ENCODE results near the gene TMEM213. TPM values are rescaled to one million over a fixed set of nuclear protein-coding genes. Genes with fewer than 3 reads are reported as not detected.

TMEM213 gene
- polyA plus RNA-seq (ENCODE audit: insufficient read length), result 0.09 TPM

DNA sequence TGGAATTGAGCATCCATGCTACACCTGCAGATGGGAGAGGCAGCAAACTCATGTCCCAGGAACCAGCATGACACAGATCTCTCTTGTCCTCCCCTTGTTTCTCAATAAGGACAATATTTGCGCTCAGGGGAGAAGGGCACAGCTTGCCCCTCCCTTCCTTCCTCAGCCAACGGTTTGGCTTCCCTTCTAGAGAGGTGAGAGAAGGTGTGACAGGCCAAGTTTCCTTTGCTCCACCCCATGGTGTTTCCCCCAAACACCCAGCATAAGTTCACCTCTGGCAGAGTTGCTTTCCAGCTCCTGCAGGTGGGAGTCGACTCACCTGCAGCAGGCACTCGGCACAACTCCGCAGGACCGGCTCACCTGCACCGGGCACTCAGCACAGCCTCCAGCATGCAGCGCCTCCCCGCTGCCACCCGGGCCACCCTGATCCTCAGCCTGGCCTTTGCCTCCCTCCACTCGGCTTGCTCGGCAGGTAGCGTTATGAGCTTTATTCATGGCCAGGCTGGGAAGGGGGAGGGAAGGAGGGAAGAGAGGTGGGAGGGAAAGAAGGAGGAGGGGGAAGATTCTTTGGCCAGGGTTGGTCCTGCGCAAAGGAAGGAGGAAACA, at the start of gene TMEM213, which contains the start of gene ATP6V0A4:
TSS of gene TMEM213 (plus strand) at position 280 of the 606 bp plus-strand sequence. CDS start at position 391, 111 bp downstream.
TSS of gene ATP6V0A4 (minus strand) at position 482 of the 606 bp plus-strand sequence. CDS start 26,949 bp downstream, outside the sequence.
- DNase-seq (ENCODE audit: low read depth), result no peak

DNA sequence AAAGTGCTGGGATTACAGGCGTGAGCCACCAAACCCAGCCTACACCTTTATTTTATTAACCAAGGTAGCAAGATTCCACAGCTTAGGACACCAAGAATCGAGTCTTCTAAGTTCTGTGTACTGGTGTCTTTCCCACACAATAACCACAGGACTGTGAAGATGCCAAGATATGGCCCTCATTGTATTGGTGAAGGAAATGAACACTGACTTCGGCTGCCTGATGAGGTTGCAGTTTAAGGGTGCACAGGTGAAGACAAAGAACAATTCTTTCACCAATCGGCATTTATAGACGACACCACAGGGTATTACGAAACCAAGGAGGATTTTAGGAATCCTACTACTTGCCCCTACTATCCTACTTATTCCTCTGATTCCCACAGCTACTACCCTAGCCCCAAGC, 49.1 kb upstream of the TMEM213 start:
- DNase-seq (ENCODE audit: low read depth), result no peak

DNA sequence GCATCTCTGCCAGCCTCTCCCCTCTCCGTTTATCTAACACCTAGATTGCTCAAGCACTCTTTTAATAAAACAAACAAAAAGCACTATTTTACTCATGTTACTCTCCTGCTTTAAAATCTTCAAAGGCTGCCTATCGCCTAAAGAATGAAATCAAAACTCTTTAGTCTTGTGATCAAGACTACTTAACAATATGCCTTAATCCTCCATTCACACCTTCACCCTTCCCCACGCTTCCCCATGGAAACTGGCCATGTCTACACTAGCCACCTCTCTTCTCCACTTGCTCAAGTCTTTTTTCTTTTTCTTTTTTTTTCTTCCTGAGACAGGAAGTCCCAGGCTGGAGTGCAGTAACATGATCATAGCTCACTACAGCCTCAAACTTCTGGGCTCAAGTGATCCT, 47.8 kb upstream of the TMEM213 start:
- DNase-seq (ENCODE audit: low read depth), result no peak

DNA sequence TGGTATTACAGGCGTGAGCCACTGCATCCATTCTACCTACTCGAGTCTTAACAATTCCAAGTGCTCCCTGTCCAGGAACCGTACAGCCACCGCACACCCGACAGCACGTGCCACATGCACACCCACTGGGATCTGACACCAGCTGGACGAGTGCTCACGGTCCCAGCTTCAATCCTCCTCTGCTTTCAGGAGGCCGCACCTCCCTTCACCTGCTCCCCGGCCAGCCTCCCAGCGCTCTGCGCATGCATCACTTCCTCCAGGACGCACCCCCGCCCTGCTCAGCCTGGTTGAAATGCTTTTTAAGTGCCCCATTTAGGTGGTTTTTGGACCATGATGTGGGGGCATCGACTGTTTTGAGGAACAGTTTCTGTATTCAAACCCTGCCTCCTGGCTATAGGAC, 47.3 kb upstream of the TMEM213 start:
- no peak for DNase-seq (ENCODE audit: low read depth)

DNA sequence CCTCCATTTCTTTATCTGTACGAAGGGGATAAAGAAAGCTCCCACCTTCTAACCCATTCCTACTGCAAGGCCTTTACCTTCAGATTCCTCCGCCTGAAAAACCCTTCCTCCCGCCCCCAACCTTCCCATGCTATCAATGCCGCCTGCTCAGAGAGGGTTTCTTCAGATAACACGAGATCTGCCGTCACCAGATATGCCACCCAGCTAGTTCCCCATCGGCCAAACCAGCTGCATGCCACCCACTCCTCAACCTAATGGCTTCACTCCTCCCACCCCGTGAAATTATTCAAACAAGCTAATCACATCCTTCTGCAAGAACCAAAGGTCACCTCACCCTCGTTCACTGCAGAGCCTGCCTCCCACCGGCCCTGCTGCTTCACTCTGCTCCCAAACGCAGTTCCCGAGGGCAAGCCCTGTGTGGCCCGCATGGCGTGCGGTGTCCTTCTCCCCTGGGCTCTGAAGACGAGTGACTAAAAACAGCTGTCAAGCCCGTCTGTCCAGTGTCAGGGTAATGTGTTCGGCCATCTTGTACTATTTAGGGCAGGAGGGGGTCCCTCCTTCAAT, 46.8 kb upstream of the TMEM213 start:
- no peak for DNase-seq (ENCODE audit: low read depth)

GRCh38 chr7:138752518-138753149, 45.2 kb upstream of the TMEM213 start:
- no peak for DNase-seq (ENCODE audit: low read depth)

- DNase-seq (ENCODE audit: low read depth), result no peak
Measured at GRCh38 chr7:138753150-138753518, 44.7 kb upstream of the TMEM213 start.

GRCh38 chr7:138753610-138754009, 44.2 kb upstream of the TMEM213 start:
- DNase-seq (ENCODE audit: low read depth), result no peak

GRCh38 chr7:138755331-138755747, 42.5 kb upstream of the TMEM213 start:
- no peak for DNase-seq (ENCODE audit: low read depth)

- no peak for DNase-seq (ENCODE audit: low read depth)
Measured at GRCh38 chr7:138755842-138756590, 41.8 kb upstream of the TMEM213 start.

DNA sequence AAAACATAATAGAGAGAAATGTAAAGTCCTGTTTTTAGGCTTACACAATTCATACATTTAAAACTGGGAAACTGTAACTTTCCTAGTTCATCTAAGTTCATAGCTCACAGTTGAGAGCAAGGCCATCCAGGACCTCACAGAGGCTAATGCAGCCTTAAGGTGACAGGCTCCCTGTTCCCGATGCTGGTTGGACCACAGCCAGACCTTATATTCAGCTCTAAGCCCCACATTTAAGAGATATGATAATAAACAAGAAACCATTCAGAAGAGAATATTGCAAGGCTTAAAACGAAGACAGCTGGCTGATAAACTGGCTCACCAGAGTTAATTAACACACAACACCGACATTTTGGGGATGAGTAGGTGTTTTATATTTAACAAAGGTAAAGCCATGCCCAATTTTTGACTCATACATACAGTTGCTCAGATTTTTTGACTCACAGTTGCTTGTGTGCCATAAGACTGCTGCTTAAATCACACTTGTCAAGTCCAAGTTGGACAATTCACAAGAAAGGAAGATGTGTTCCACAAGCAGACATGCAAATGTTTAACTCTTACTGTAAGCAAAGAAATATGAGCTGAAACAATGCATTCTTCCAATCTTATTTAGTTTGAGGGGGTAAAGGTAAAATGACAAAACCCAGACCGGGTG, 41.1 kb upstream of the TMEM213 start:
- DNase-seq (ENCODE audit: low read depth), result no peak

- DNase-seq (ENCODE audit: low read depth), result no peak
Measured at GRCh38 chr7:138768241-138768640, 29.6 kb upstream of the TMEM213 start.

DNA sequence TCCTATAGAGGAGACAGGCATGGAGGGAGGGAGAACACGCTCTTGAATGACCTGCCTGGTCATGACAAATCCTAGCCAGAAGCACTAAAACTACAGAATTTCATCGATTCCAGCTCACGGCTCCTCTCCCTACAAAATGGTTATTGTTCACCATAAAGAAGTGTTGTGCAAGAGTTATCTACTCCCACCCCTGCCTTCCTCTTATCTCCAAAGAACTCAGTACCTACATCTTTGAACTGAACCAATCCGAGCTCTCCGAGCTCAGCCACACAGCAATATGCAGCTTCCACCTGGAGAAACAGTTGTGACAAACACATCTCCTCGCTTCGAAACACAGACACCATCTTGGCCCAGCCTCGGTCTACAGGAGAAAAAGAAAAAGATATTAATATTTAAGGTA, 26.9 kb upstream of the TMEM213 start:
- DNase-seq (ENCODE audit: low read depth), result no peak

DNA sequence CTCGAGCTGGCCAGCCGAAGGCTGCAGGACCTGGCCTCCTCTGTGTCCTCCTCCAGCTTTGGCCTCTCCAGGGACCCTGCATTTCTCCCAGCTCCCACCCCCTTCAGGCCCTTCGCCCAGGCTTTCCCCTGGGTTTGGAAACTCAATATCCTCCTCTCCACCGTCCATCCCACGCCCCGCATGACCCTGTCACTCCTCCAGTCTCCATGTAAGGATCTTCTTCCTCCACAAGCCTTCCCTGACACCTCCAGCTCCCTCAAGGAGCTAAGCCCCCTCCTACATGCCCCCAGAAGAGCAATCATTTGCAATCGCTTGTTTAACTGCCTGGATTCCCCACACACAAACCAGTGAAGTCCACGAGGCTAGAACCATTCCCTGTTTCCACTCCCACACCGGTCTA, 24.6 kb upstream of the TMEM213 start:
- DNase-seq (ENCODE audit: low read depth), result no peak

DNA sequence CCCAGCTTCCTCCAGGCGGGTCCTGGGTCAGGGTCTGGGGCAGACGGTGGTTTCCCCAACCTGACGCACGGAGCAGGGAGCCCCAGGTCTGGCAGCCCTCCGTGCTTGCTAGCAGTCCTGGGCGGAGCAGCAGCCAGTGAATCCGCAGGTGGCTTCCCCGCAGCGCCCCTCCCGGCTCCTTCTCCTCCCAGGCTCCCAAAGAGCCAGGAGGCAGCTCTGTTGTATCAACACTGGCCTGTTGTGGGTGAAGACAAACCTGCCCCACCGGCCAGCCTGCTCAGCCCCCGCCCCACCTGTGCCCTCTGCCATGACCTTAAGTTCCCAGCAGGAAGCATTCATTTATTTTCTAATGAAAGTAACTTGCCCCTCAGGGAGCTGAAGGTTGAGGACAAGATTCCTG, 24.0 kb upstream of the TMEM213 start:
- DNase-seq (ENCODE audit: low read depth), result no peak

- DNase-seq (ENCODE audit: low read depth), result no peak
Measured at GRCh38 chr7:138776166-138776833, 21.5 kb upstream of the TMEM213 start.

DNA sequence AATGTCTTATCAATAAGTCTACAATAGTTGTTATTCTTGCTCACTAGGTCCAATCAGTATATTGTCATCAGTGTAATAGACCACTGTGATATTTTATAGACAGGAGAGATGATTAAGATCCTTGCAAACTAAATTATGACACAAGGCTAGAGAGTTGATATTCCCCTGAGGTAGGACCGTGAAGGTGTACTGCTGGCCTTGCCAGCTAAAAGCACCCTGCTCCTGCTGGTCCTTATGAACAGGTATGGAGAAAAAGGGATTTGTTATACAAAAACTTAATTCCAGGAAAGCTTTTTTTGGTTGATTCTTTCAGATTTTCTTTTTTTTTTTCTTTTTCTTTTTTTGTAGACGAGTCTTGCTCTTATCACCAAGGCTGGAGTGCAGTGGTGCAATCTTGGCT, 16.8 kb upstream of the TMEM213 start:
- DNase-seq (ENCODE audit: low read depth), result no peak

DNA sequence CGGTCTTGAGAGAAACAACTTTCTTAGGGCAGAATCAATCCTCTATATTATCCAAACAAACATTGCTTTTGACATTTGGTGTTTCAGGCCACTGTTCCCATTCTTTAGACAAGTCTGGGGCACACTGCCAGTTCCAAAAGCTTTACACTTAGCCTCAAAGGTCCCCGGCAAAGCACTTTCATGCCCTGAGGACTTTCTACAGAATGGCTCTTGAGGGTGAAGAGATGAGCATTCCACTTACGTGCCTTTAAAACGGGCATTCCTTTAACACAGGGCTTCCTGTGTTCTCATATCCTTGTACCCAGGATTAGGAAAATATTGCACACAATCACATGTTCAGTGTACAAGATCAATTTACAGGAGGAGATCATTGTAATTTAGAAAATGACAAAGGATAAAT, 13.1 kb upstream of the TMEM213 start:
- no peak for DNase-seq (ENCODE audit: low read depth)

DNA sequence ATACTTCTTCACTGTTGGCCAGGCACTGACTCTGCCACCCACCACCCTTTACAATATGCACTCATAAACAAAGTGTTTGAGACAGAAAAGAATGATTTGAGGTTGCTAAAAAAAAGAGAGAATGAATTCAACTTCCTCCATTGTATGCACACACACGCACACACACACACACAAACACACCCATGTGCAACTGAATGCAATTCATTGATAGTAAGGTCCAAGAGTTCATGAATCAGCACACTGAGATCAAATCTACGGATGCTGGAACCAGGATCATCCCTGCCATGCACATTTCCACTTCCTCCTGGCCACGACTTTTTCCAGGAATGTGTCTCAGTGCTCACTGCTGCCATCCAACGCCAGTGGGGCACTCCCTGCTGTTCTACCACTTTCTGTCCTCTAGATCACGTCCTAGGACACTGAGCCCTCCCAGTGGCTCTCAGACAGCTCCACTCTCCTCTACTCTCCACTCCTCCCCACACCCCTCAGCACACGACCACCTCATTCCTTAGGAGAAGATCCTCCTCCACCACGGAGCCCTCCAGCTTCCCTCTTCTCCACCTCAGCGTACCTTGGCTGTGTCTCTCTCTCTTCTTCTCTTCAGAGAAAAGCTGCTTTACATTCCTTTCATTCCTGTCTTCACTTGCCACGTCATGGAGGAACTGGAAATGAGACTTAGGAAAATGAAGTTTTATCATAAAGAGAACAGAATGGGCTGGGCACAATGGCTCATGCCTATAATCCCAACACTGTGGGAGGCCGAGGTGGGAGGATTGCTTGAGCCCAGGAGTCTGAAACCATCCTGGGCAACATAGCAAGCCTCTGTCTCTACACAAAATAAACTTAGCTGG, 12.0 kb upstream of the TMEM213 start:
- no peak for DNase-seq (ENCODE audit: low read depth)

DNA sequence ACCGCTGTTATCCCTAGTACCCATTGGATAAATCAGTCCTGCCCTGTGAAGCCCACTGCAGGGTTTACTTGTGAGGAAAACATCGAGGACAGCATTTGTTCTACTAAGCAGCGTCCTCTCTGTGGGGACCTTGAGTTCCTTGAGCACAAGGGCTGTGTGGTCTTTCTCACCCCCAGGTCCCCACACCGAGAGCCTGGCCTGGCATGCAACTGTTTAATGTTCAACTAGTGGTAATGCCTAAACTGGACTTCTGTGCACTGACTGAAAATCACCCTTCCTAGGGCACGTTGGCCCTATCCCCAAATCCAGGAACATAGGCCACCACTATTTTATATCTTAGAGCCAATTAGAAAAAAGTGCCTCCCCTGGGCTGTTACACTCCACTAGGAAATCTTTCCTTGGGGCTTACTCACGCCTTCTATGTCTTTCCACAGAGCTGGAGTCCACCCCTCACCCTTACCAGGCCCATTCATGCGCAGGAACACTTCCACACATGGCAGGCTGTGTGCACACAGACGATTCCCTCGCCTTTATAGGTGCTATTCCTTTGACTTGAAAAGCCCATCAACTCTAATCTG, 1.7 kb upstream of the TMEM213 start:
- DNase-seq (ENCODE audit: low read depth), result no peak

All from forelimb muscle (tissue), 1 donor.